ENCODE data around the gene PCDH9.

Gene PCDH9

DNA sequence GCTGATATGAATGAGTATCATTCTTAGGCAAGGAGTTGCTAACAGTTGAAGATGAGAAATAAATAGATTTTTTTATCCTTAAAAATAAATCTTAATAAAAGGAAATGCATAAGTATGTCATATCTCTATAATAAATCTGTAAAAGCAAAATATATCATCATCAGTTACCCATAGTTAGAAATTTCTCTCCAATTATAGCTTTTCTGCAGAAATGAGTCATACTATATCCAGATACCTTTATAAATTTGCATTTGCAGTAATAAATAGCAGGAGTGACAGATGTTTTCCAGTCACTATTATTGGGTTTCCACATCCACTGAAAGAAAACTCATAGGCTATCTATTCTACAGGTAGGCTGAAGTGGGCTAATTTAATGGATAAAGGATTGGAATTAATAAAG, 829.8 kb downstream of the PCDH9 start:
- DNase-seq (ENCODE audit: low read depth, low spot score) = no peak

DNA sequence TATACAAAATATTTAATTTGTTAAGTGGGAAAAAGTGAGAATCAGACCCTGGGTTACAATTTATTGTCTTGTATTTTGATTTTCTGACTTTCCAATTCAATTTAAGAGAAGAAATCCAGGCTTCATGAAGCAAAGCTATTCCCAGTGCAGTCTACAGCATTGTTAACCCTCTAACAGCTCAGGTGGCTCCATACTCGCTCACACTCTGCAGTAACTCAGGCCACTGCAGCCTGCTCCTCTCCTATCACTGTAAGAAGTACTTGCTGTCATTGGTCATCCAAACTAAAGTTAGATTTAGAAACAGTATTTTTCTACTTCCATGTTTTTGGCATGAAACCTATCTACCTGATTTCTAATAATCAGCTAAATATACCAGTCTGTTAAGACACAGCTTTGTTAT, 830.3 kb downstream of the PCDH9 start:
- no peak for DNase-seq (ENCODE audit: low read depth, low spot score)

GRCh38 chr13:66397133-66397532, 833.0 kb downstream of the PCDH9 start:
- no peak for DNase-seq (ENCODE audit: low read depth, low spot score)

GRCh38 chr13:66391322-66391721, 838.8 kb downstream of the PCDH9 start:
- no peak for DNase-seq (ENCODE audit: low read depth, low spot score)

DNA sequence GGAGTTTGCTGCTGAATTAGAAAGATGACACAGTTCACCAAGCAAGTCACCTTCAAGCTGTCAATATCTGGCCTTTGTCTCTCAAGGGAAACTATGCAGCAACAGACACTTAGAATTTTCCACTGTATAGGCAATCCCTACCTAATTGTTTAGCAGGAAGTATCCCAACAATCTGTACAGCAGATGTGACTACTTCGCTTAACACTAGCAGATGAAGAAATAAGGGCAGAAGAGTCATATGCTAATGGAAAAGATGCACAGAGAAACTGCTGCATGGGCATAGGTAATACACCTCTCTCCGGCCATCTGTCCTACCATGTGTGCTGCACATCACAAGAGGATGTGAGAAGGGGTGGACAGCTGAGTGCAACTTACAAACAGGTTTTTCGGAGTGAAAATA, 851.2 kb downstream of the PCDH9 start:
- no peak for DNase-seq (ENCODE audit: low read depth, low spot score)

DNA sequence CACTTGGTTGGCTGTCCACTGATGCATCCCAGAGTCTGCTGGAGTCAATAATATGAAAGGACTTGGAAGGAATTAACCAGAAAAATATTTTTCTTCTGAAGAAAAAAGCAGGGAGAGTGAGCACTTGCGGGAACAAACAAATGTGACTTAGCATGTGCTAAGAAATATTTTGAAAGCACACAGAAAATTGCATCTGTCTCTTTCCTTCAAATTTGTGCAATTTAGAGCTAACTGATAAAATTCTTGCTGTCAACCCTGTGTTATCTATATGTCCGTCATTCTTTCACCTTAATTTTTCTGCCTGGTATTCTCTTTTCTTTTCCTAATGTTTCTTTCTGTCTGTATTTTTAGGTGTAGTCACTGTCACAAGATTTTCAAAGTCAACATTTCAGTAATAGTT, 852.6 kb downstream of the PCDH9 start:
- DNase-seq (ENCODE audit: low read depth, low spot score) = no peak

DNA sequence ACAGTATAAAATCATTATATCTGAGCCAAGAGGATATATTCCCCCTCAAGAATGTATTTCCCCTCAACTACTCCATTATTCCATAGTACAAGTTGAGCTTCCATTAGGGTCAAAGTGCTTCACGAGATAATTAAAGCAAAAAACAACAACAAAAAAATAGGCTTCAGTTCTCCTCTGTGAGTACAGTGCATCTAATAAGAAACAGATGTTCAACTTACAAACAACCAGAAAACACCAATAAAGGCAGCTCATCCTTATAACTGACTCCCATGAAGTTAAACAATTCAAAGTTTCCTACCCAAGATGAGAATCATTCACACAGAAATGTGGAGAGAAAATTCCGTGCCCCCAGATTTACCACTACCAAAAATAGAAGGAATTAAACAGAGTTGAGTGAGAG, 854.4 kb downstream of the PCDH9 start:
- no peak for DNase-seq (ENCODE audit: low read depth, low spot score)

GRCh38 chr13:66369666-66370065, 860.5 kb downstream of the PCDH9 start:
- DNase-seq (ENCODE audit: low read depth, low spot score) = no peak

DNA sequence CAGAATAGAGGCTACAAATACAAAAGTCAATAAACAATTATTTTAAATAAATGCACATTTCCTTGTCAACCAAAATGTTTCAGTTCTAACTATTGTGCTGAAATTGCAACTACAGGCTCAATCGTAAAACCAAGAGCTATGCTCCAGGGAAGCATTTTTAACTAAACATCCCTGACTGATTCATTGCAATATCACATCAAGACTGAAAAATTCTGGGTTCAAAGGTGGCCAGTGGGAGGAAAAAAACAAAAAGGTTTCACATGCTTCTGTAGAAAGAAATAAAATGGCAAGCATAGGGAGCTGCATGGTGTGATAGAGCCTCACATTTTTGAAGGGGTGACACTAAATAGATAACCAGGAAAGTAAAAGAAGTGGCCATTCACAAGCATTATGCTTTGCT, 862.8 kb downstream of the PCDH9 start:
- DNase-seq (ENCODE audit: low read depth, low spot score) = peak; percentile 41

- DNase-seq (ENCODE audit: low read depth, low spot score) = no peak
Observed at GRCh38 chr13:66365101-66365500, 865.0 kb downstream of the PCDH9 start.

DNA sequence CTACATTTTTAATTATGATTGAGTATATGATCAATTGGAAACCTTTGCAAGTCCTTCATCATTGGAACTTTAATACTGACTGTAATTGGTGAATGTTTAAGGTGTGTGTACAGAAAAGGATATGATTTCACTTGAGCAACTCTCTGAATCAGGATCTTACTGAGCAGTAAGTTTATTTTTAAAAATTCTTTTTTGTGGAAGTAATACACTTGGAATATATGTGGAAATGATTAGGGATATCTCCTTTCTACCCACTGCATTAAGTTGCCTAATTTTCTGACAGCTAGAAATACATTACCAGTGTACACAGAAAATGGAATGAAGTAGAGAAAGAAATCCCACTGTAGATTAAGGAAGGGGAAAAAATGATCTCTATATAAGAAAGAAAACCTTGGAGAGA, 865.8 kb downstream of the PCDH9 start:
- no peak for DNase-seq (ENCODE audit: low read depth, low spot score)

DNA sequence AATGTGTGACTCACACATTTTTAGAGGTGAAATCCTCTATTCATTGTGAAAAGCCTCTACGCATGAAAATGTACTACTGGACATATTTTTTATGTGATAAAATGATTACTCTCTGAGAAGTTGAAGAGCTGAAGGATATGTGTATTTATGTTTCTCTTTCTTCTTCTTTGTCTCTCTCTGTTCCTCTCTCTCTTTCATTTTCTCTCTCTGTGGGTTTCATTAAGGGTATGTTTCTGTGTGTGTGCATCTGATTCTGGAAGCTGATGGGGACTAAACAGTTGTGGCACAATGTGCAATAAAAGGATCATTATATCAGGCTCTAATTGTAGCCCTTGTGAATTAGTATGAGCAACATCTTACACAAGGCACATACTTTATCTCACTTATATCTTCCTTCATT, 867.7 kb downstream of the PCDH9 start:
- DNase-seq (ENCODE audit: low read depth, low spot score) = no peak

DNA sequence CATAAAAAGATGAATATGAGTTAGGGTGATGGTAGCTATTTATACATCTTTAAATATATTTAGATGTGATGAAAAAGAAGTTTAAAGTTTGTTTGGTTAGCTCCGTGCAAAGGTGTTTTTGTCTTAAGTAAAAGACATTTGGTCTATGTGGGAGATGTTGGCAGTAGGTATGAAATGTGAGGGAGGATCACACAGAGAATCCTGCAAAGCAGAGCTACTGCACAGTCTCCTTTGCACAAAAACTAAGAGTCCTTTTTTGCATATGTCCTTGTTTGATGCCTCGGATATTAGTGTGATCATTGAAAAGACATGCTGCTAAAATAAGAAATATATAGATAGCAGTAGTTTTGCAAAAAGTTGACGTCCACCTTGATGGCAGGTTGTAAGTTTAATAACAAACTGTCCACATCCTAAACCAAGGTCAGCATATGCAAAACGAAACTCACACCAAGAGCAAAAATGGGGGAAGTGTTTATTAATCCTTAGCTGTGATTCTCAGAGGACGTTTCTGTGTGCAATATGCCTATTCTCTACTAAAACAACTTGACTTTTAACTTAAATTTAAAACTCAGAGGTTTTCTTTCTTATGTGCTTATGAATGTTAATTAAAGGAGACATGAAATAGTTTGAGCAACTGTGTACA, 870.1 kb downstream of the PCDH9 start:
- no peak for DNase-seq (ENCODE audit: low read depth, low spot score)

GRCh38 chr13:66359393-66359792, 870.7 kb downstream of the PCDH9 start:
- DNase-seq (ENCODE audit: low read depth, low spot score) = no peak

- DNase-seq (ENCODE audit: low read depth, low spot score) = no peak
Observed at GRCh38 chr13:66358564-66358963, 871.6 kb downstream of the PCDH9 start.

DNA sequence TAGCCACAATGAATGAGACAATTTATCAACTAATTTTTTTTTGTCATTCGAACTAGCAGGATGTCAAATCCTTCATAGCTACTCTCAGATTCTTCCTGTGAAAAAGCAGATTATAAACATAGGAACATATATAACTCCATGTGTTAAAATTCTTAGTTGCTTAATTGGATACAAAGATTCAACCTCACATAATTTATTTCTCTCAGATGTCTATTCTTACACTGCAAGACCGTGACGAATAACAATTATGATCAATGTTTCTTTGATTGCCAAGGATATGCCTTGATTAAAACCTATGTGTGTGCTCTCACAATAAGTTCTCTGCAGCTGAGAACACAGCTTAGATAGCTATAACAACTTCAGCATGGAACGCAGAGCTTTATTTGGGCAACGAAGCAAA, 872.7 kb downstream of the PCDH9 start:
- DNase-seq (ENCODE audit: low read depth, low spot score) = no peak

GRCh38 chr13:66354879-66355751, 875.0 kb downstream of the PCDH9 start:
- DNase-seq (ENCODE audit: low read depth, low spot score) = no peak

DNA sequence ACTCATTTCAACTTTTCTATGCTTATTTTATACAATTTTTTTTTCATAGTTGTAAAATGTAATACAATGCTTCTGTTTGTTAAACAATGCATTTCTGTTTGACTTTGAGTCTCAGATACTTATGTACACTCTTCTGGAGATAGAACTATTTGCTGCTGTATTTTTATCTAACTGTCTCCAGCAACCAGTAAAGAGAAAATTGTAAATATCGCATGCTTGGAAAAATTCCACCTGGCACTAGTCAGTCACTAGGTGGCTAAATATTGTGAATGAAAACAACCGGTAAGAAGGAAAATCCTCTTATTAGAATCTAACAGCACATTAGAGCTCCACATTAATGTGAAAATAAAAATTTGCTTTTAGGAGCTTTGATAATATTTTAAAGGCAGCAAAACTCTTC, 876.5 kb downstream of the PCDH9 start:
- DNase-seq (ENCODE audit: low read depth, low spot score) = no peak

DNA sequence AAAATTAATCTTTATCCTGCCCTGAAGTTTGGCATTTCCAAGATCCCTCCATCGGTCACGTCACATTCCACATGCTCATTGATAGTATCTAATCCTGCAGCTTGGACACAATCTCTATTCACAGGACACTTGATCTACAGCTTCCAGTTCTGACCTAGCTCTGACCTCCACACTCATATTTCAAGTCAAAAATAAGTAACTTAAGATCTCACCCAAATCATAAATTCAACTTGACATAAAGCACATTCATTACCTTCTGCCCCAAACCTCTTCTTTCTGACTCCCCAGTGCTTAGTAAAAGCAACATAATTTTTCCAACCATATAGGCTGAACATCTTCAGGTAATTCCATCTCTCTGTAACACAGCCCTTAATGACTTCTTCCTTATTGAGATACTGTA, 880.2 kb downstream of the PCDH9 start:
- no peak for DNase-seq (ENCODE audit: low read depth, low spot score)

DNA sequence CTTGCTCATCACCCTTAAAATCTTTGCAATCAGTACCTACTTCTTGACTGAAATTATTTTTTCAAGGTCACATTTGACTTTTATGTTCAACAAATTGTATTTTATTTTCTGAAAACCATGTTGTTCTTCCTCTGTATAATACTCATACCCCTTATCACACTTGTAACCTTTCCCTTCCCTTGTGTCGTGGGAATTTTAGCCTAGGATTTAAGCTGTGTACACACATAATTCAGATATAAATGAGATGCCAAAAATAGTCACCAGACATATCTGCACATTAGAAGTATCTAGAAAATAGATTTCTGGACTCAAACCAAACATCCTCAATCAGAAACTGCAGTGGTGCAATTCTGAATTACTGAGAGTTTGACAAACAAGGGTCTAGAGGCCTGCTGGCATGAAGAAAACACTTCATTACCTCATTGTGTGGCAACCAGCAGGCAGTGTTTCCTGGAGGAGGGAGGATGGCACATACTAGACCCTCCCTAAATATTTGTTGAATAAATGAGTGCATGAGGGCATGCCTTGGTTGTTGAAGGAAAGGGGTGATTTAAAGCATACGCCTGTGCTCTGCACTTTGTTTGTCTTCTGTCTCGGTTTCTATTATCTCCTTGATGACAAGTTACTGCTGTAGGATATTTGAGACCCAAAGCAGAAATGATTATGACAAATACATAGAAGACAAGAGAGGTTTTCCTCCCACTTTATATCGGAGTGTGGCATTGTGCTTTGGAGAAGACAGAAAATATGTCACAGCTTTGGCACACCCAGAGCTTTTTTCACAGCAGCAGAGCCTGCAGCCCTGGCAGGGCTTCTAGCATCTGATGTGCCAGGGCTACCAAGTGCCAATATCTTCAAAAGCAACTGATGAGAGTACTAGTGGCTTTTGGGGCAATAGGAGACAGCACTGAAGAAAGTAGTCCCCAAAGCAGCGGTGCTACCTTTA, 881.1 kb downstream of the PCDH9 start:
- DNase-seq (ENCODE audit: low read depth, low spot score) = no peak

DNA sequence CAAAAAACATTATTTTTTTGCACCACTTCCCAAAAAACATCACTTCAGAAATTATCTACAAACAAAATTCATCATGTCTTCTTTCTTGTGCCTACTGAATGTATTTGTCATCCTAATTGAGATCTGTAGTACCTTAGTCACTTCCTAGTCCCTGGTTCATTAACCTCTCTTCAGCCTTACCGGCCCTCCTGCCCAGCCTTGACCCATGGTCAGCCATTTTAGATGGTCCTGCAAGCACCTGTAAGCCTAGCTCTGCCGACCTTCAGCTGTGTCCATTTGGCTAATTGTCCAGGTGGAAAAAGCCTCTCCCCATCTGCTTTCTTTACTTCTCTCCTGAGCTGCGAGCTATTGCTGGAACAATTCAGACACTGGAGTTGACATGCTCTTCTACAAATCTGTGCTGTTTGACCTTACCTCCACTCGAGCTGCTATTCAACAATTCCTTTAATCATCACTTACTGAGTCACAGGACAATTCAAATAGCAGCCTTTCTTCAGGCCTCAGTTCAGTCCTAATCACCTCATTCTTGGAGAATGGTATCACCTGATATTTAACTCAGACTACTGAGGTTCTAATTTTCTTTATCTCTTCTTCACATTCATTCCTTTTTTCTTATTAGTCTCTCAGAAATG, 882.5 kb downstream of the PCDH9 start:
- no peak for DNase-seq (ENCODE audit: low read depth, low spot score)

DNA sequence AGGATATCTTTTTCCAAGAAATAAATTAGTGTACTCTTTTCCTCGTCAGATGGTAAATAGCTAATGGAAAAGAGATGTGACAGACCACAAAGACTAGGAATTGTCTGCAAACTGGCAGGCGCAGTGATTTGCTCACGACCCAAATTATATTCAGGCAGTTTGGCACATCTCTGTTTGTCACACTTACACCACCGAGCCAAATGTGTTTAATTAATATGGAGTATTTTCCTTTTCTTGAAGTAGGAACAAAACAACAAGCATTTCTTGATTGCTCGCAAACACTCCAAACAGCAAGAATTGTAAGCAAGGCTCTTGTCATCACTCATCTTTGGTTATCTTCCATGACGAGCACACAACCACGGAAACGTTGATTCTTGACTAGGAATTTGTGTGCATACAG, 884.2 kb downstream of the PCDH9 start:
- no peak for DNase-seq (ENCODE audit: low read depth, low spot score)
